Regular cardiac myocyte (primary cell): ENCODE results near the gene RBBP4. TPM values are rescaled to one million over a fixed set of nuclear protein-coding genes. Genes with fewer than 3 reads are reported as not detected.

Source experiments
- total RNA-seq: library from RNA; depleted of rRNA; stranded (reverse); fragments of >200 nt; gene quantifications from 2 replicates; pipeline ENCODE4 v1.2.3, GENCODE V29; 2014

The RBBP4 gene
- 75.0 and 108 TPM in 2 replicates for total RNA-seq

DNA sequence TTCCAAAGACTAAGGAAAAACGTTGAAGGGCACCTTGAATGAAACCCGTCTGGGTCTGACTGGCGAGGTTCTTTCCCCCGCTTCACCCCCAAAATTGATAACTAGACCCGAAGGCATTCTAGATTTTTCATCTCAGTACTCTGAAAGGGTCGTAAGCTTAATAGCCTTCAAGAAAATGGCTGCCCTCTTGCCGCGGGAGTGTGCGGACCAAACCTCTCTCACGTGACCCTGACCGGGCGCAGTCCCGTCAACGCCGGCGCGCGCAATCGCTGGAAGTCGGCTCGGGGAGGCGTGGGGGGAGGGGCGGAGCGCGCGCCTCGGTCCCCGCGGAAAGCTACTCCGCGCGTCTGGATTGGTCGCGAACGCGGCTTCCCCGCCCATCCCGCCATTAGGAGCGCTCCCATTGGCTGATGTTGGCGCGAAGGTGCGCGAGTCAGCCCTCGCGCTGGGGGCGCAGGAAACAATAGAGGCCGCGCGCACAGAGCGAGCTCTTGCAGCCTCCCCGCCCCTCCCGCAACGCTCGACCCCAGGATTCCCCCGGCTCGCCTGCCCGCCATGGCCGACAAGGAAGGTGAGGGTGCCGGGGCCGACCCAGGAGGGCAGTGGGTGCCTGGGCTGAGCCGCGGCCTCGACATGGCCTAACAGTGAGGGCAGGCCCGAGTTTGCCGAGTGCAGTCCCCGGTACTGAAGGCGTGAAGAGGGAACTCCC is at the start of gene RBBP4:
RBBP4 (plus strand) TSS at position 457 of the 709 bp plus-strand sequence; CDS start at position 556, 99 bp downstream.

DNA sequence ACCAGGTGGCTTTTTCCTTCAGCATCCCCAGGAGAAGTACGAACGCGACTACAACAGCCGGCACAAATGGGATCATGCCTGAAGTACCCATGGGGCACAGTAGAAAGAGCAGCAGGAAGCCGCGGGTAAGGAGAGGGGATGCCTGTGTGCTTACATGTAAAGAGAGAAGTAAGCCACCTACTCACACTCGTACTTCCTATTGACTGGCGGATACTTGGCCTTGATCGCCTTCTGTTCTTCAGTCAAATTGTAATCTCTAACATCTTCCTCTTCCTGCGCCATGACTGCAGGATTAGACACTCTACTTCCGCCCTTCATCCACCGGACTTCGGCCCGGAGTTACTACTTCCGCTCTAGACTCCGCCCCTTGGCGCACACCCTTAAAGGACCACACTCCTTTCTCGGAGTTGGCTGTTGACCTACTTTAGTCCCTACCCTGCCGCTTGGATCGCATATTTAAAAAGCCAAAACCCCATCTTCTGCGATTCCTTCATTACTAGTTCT is 708 bp upstream of the RBBP4 start, which contains the start of gene ZBTB8OS:
ZBTB8OS (minus strand) TSS at position 303 of the 504 bp plus-strand sequence; CDS start at position 282, 21 bp downstream.

DNA sequence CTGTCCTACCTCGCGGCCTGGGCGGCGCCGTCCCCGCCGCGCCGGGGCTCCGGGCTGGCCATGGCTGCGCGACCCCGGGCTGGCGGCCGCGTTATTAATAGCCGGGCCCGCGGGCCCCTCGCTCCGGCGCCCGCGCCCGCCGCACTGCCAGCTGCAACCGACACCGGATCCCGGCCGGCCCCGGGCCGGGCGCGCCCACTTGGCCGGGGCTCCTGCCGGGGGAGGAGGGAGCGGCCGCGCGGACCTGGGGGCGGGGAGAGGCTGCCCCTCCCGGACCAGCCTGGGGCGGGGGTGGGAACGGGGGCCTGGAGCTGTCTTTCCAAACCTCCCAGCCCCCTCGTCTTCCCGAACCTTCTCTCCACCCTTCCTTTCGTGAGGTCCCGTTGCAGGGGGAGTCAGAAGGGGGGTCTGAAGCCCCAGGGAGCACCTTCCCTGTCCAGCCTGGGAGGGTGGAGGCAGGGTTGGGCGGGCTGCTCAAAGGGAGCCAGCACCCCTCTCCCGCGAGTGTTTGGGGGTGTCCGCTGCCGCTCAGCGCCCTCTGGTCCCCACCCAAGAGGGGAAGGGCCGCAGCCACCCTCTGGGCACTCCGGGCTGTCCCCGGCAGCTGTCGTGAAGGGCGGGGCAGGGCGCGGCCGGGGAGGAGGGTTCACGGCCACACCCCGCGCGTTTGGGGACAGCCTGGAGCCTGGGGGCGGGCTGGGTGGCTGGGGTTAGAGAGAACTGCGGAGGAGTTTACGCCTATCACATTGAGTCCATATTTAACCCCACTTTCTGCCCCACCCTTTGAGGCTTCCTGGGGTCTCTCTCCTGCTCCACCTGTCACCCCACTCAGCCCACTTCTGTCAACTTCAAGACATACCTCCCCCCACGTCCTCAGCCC is 51.8 kb downstream of the RBBP4 start, which contains the start of gene SYNC:
SYNC (minus strand) TSS at position 172 of the 880 bp plus-strand sequence; CDS start at position 62, 110 bp downstream.

Other genes with a start within 250 kb of the RBBP4 start
- gene ZBTB8B, start 186.1 kb upstream of the RBBP4 start, total RNA-seq = under 0.01 TPM in 2 replicates
- gene ZBTB8A, start 111.8 kb upstream of the RBBP4 start, total RNA-seq = 4.6 and 7.0 TPM in 2 replicates
- gene ZBTB8OS, start 658 bp upstream of the RBBP4 start, total RNA-seq = 35.2 and 43.7 TPM in 2 replicates
- 20.5 and 54.7 TPM in 2 replicates for gene SYNC, start 51.6 kb downstream of the RBBP4 start, total RNA-seq
- gene YARS1, start 166.2 kb downstream of the RBBP4 start, total RNA-seq = 117 and 164 TPM in 2 replicates
- gene S100PBP, start 166.4 kb downstream of the RBBP4 start, total RNA-seq = 36.6 and 37.5 TPM in 2 replicates
- 0.38 and 0.85 TPM in 2 replicates for gene FNDC5, start 219.7 kb downstream of the RBBP4 start, total RNA-seq
- not detected in 2 replicates for gene HPCA, start 235.3 kb downstream of the RBBP4 start, total RNA-seq